ENCODE data around the gene WDR27. TPM values are rescaled to one million over a fixed set of nuclear protein-coding genes. Genes with fewer than 3 reads are reported as not detected.
"Not testable (repeated sequence)": the region's sequence is repeated elsewhere in the genome, so short reads cannot be mapped to it uniquely, and the experiment has no call there.

WDR27 gene
- total RNA-seq, 4 donors from 2014 or later = 12.4 to 38.7 (median 27.6) TPM

DNA sequence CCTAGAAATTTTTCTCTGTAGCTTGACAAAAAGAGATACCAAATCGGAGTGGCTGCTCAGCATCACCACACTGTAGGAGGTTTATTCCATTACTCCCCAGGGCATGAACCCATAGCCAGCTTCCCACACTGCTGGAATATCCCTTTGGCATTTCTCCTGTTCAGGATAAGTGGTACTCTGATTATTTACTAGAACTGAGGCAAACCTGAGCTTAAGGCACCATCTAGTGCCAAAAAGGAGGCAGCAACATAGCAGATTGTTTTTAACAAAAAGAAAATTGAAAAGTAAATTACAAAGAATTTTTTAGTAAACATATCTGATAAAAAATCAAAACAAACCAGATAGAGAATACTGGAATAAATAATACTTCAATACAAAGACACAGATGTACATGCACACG, 181.7 kb downstream of the WDR27 start:
- 55 to 85% methylated on average over 2 of the region's 2 CpGs for WGBS, 2 donors
- no peak overlapping the region for H3K4me3 ChIP-seq
- no peak overlapping the region for H3K27ac ChIP-seq
- no peak for DNase-seq
- peaks cover 0 to 9% (median 0%) of the 10 kb centered on the region in 3 donors for H3K36me3 ChIP-seq
- no peaks in the 10 kb centered on the region for H3K4me1 ChIP-seq
- H3K27me3 ChIP-seq = no peaks in the 10 kb centered on the region
- TF ChIP-seq, protein P1, sequence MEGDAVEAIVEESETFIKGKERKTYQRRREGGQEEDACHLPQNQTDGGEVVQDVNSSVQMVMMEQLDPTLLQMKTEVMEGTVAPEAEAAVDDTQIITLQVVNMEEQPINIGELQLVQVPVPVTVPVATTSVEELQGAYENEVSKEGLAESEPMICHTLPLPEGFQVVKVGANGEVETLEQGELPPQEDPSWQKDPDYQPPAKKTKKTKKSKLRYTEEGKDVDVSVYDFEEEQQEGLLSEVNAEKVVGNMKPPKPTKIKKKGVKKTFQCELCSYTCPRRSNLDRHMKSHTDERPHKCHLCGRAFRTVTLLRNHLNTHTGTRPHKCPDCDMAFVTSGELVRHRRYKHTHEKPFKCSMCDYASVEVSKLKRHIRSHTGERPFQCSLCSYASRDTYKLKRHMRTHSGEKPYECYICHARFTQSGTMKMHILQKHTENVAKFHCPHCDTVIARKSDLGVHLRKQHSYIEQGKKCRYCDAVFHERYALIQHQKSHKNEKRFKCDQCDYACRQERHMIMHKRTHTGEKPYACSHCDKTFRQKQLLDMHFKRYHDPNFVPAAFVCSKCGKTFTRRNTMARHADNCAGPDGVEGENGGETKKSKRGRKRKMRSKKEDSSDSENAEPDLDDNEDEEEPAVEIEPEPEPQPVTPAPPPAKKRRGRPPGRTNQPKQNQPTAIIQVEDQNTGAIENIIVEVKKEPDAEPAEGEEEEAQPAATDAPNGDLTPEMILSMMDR (IDR thresholded peaks at IDR 0.05) = peak in 2 of 6 experiments; percentile 7 to 17
- no peak for TF ChIP-seq POLR2A (IDR thresholded peaks at IDR 0.05)
- intact Hi-C loops (cut with DNase I) = no loop called here
- H3K9me3 ChIP-seq = peaks cover 0 to 17% (median 9%) of the 10 kb centered on the region in 3 donors

GRCh38 chr6:169518451-169518850, 183.4 kb downstream of the WDR27 start:
- TF ChIP-seq, protein P1 (IDR thresholded peaks at IDR 0.05) = no peak
- TF ChIP-seq POLR2A (IDR thresholded peaks at IDR 0.05) = no peak
- Histone ChIP-seq H3K36me3 (peaks cover 0 to 9% (median 0%) of the 10 kb centered on the region in 3 donors), H3K4me1 (no peaks in the 10 kb centered on the region), H3K27me3 (no peaks in the 10 kb centered on the region), H3K4me3 (no peak overlapping the region), H3K9me3 (peaks cover 0 to 17% (median 9%) of the 10 kb centered on the region in 3 donors), H3K27ac (no peak overlapping the region)
- intact Hi-C loops (cut with DNase I) = no loop called here
- DNase-seq = no peak

GRCh38 chr6:169513478-169514193, 188.2 kb downstream of the WDR27 start:
- intact Hi-C loops (cut with DNase I) = no loop called here

GRCh38 chr6:169511785-169512184, 190.0 kb downstream of the WDR27 start:
- H3K27me3 ChIP-seq; DNase-seq; intact Hi-C loops (cut with DNase I); H3K27ac ChIP-seq; H3K9me3 ChIP-seq; H3K36me3 ChIP-seq; H3K4me1 ChIP-seq; H3K4me3 ChIP-seq: not testable (repeated sequence)

More at GRCh38 chr6:169513478-169514193, 188.2 kb downstream of the WDR27 start:
- H3K27ac ChIP-seq = no peak overlapping the region
- H3K4me3 ChIP-seq = no peak overlapping the region
- H3K4me1 ChIP-seq = no peaks in the 10 kb centered on the region
- peaks cover 0 to 14% (median 8%) of the 10 kb centered on the region in 3 donors for H3K9me3 ChIP-seq
- no peak for DNase-seq
- TF ChIP-seq POLR2A (IDR thresholded peaks at IDR 0.05) = no peak
- TF ChIP-seq, protein P1 (IDR thresholded peaks at IDR 0.05) = no peak
- 89 to 91% methylated on average over 3 of the region's 3 CpGs for WGBS, 2 donors
- no peaks in the 10 kb centered on the region for H3K27me3 ChIP-seq
- H3K36me3 ChIP-seq = peaks cover 0 to 8% (median 0%) of the 10 kb centered on the region in 3 donors

GRCh38 chr6:169510871-169511270, 191.0 kb downstream of the WDR27 start:
- DNase-seq = no peak
- WGBS, 2 donors = 32 to 55% methylated on average over 1 of the region's 1 CpG
- Histone ChIP-seq H3K36me3 (no peaks in the 10 kb centered on the region), H3K27ac (no peak overlapping the region), H3K4me1 (no peaks in the 10 kb centered on the region), H3K4me3 (no peak overlapping the region), H3K9me3 (peaks cover 0 to 6% (median 3%) of the 10 kb centered on the region in 3 donors), H3K27me3 (no peaks in the 10 kb centered on the region)
- no peak for TF ChIP-seq POLR2A (IDR thresholded peaks at IDR 0.05)
- TF ChIP-seq, protein P1 (IDR thresholded peaks at IDR 0.05) = no peak
- intact Hi-C loops (cut with DNase I) = no loop called here

All from esophagus squamous epithelium (tissue), 5 donors.